ENCODE results near the gene SEMA3D. TPM values are rescaled to one million over a fixed set of nuclear protein-coding genes. Genes with fewer than 3 reads are reported as not detected.

Gene SEMA3D
- total and polyA plus RNA-seq, 2 of the 13 experiments (the other 11 are each of a cell fraction or from before 2014, with no cell fraction given): 0.07 TPM; not detected in 1

DNA sequence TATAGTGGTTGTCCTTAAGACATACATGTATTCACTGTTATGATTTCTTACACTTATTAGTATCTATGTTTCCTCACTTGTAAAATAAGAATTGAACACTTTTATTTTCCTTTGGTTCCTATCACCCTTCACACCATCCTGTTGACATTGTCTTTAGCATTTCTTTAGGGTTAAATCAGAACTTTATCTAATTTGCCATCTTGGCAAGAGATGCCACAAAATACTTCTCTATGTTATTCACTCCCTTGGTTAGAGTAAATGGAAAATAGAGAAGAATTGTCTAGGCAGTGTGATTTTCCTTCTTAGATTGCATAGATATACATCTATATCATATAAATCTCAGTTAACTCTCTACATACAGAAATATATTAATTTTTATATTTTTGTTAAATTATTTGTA lies 204.7 kb downstream of the SEMA3D start:
- no peaks in the 10 kb centered on the region for H3K4me1 ChIP-seq (ENCODE audit: insufficient read depth, low read length)
- no peak overlapping the region for H3K4me2 ChIP-seq (ENCODE audit: low read depth, low read length)
- CTCF ChIA-PET (ENCODE audit: low intra/inter-chr PET ratio, low total read pairs): no interaction called here
- TF ChIP-seq GATA4 (IDR thresholded peaks at IDR 0.05; ENCODE audit: borderline replicate concordance, low read depth) (no peak), CREM (IDR thresholded peaks at IDR 0.05) (no peak), CREM (CRISPR knock-in tag; IDR thresholded peaks at IDR 0.05) (no peak), ZNF563 (CRISPR knock-in tag; IDR thresholded peaks at IDR 0.05) (no peak), AKAP8 (CRISPR knock-in tag; IDR thresholded peaks at IDR 0.05) (no peak), PCBP2 (optimal IDR thresholded peaks at IDR 0.05; ENCODE audit: low read depth, low read length, poor library complexity, severe bottlenecking) (no peak), NR2F2 (IDR thresholded peaks at IDR 0.05; ENCODE audit: borderline replicate concordance, low read depth) (no peak), RFXANK (CRISPR knock-in tag; IDR thresholded peaks at IDR 0.05) (no peak), ZNF292 (CRISPR knock-in tag; IDR thresholded peaks at IDR 0.05; ENCODE audit: borderline replicate concordance, low read depth) (no peak), GTF3A (CRISPR knock-in tag; conservative IDR thresholded peaks at IDR 0.05) (no peak)
- TF ChIP-seq, protein P1, sequence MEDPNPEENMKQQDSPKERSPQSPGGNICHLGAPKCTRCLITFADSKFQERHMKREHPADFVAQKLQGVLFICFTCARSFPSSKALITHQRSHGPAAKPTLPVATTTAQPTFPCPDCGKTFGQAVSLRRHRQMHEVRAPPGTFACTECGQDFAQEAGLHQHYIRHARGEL (CRISPR knock-in tag; IDR thresholded peaks at IDR 0.05): no peak
- DNase-seq (ENCODE audit: low spot score) (no peak), ATAC-seq (no peak), FAIRE-seq (no peak)
- H3K36me3 ChIP-seq (replicated peaks in 1 of 2; ENCODE audit: control insufficient read depth in 1 of 2, insufficient read depth in 2 of 2, low read length in 2 of 2): no peaks in the 10 kb centered on the region
- no peak overlapping the region for H3K4me3 ChIP-seq (replicated peaks in 1 of 3; ENCODE audit: insufficient read depth in 1 of 3, low read depth in 2 of 3, low read length in 3 of 3)
- H4K20me1 ChIP-seq (ENCODE audit: insufficient read depth, low read length): no peaks in the 10 kb centered on the region
- no peaks in the 10 kb centered on the region for H3K79me2 ChIP-seq (ENCODE audit: insufficient read depth, low read length)
- H3K9ac ChIP-seq (ENCODE audit: insufficient read depth, low read depth, low read length): no peak overlapping the region
- H3K27ac ChIP-seq (ENCODE audit: extremely low read length, insufficient read depth, low read length): no peak overlapping the region
- no peak overlapping the region for H2AFZ ChIP-seq (ENCODE audit: low read length)
- POLR2A ChIA-PET: no interaction called here
- intact Hi-C loops (cut with micrococcal nuclease; ENCODE audit: unreplicated experiment): no loop called here
- no peaks in the 10 kb centered on the region for H3K9me3 ChIP-seq (ENCODE audit: low read length)
- BruUV-seq (replicated peaks): no TSS peak
- H3K27me3 ChIP-seq (ENCODE audit: control insufficient read depth in 1 of 2, insufficient read depth in 2 of 2, low read length in 2 of 2): no peaks in the 10 kb centered on the region
- in situ Hi-C loops (cut with HindIII; ENCODE audit: extremely low pct_ligation_motif_present, low pct_unique_long_range_greater_than_20kb): no loop called here
